ENCODE data around the gene IL34.
"Not testable (repeated sequence)": the region's sequence is repeated elsewhere in the genome, so short reads cannot be mapped to it uniquely, and the experiment has no call there.

The IL34 gene

GRCh38 chr16:70646260-70647241, at the start of gene IL34:
Gene IL34, plus strand, starts transcription at chr16:70646559. Its CDS starts 389 bp downstream, at chr16:70646948.
- DNase-seq = no peak

GRCh38 chr16:70597135-70597835, 49.1 kb upstream of the IL34 start:
- DNase-seq = no peak

GRCh38 chr16:70598937-70599503, 47.3 kb upstream of the IL34 start:
- DNase-seq = no peak

GRCh38 chr16:70600730-70601129, 45.6 kb upstream of the IL34 start:
- DNase-seq = no peak

- no peak for DNase-seq
Measured at GRCh38 chr16:70601576-70602575, 44.5 kb upstream of the IL34 start.

- DNase-seq = no peak
Measured at GRCh38 chr16:70602831-70603230, 43.5 kb upstream of the IL34 start.

- DNase-seq = no peak
Measured at GRCh38 chr16:70604407-70605282, 41.7 kb upstream of the IL34 start.

GRCh38 chr16:70605283-70605657, 41.1 kb upstream of the IL34 start:
- no peak for DNase-seq

GRCh38 chr16:70608521-70608920, 37.8 kb upstream of the IL34 start:
- no peak for DNase-seq

GRCh38 chr16:70610273-70611223, 35.8 kb upstream of the IL34 start:
- DNase-seq = no peak

GRCh38 chr16:70611224-70611598, 35.1 kb upstream of the IL34 start:
- DNase-seq = no peak

GRCh38 chr16:70611785-70612303, 34.5 kb upstream of the IL34 start:
- DNase-seq = no peak

GRCh38 chr16:70612931-70613330, 33.4 kb upstream of the IL34 start:
- no peak for DNase-seq

GRCh38 chr16:70614208-70614951, 32.0 kb upstream of the IL34 start:
- no peak for DNase-seq

GRCh38 chr16:70615945-70616344, 30.4 kb upstream of the IL34 start:
- no peak for DNase-seq

GRCh38 chr16:70621864-70622263, 24.5 kb upstream of the IL34 start:
- DNase-seq = not testable (repeated sequence)

GRCh38 chr16:70627696-70628095, 18.7 kb upstream of the IL34 start:
- no peak for DNase-seq

- no peak for DNase-seq
Measured at GRCh38 chr16:70630960-70631745, 15.2 kb upstream of the IL34 start.

Measured in NCI-H446 (cell line).